Fibroblast of the aortic adventitia (primary cell): ENCODE measurements around the gene BMPR1A. TPM values are rescaled to one million over a fixed set of nuclear protein-coding genes. Genes with fewer than 3 reads are reported as not detected.

Experiments used
- DNase-seq: peaks from one replicate; pipeline ENCODE4 v3.0.0-alpha.2; 2010; ENCODE audit warnings: low read depth
- H3K4me3 ChIP-seq: 2 replicates; pipeline ENCODE4 v1.5.1; 2011; ENCODE audit warnings: low read depth, mild to moderate bottlenecking, control low read depth, low read length, moderate library complexity
- CTCF ChIP-seq: IDR thresholded peaks from 2 replicates; pipeline ENCODE4 v1.5.1; 2011; ENCODE audit warnings: mild to moderate bottlenecking, low read length, control low read depth, inconsistent platforms; ENCODE audit not compliant: insufficient read depth
- total RNA-seq: library from RNA; depleted of rRNA; stranded (reverse); fragments of >200 nt; gene quantifications from 2 replicates; pipeline ENCODE4 v1.2.3, GENCODE V29; 2012; ENCODE audit warnings: low replicate concordance

Gene BMPR1A
- total RNA-seq, 1 donor, result 74.7 TPM

GRCh38 chr10:86899670-86900276 is 143.4 kb downstream of the BMPR1A start:
- no peak overlapping the region for H3K4me3 ChIP-seq
- TF ChIP-seq CTCF, result peak; percentile 75
- DNase-seq, result peak; percentile 85

- TF ChIP-seq CTCF, result no peak
- DNase-seq, result peak; percentile 90
- H3K4me3 ChIP-seq, result no peak overlapping the region
Observed at GRCh38 chr10:86900955-86901354, 144.5 kb downstream of the BMPR1A start.

DNA sequence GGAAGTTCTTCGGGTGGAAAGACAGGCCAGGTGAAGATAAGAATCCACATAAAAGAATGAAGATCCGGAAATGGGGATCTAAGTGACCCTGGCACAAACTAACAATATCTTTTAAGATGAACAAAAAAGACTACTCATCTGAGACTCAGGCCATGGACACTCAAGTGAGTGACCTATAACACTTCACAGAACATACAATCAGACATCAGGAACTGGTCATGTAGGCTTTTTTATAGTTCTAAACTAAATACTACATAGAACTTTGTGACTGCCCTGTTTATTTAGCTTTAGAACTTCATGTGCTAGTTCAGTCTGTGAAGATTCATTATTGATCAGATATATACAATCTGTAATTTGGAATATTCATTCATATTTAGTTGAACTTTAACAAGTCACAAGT is 148.2 kb downstream of the BMPR1A start:
- H3K4me3 ChIP-seq, result no peak overlapping the region
- TF ChIP-seq CTCF, result no peak
- no peak for DNase-seq

DNA sequence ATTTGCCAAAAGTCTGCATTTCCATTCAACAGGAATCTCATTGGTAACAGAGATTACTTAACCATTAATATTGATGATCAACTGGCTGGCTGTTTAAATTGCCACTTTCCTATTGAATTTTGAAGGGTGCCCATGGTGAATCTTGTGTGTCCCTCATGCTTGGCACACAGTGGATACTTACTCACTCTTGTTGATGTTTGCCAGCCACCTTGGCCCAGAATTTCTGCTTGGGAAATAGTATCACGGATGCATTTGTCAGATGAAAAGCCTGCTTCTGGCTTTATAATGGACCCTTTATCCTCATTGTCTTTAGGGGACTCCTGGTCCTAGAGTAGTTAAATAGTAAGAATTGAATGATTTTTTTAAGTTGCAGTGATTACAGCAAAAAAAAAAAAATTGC is 149.0 kb downstream of the BMPR1A start:
- H3K4me3 ChIP-seq, result no peak overlapping the region
- no peak for TF ChIP-seq CTCF
- DNase-seq, result no peak

- no peak for TF ChIP-seq CTCF
- no peak overlapping the region for H3K4me3 ChIP-seq
- no peak for DNase-seq
Observed at GRCh38 chr10:86914734-86915133, 158.3 kb downstream of the BMPR1A start.

GRCh38 chr10:86918022-86918471 is 161.6 kb downstream of the BMPR1A start:
- H3K4me3 ChIP-seq, result no peak overlapping the region
- TF ChIP-seq CTCF, result no peak
- DNase-seq, result no peak

GRCh38 chr10:86922553-86922961 is 166.1 kb downstream of the BMPR1A start:
- TF ChIP-seq CTCF, result no peak
- no peak overlapping the region for H3K4me3 ChIP-seq
- DNase-seq, result no peak
